NCI-H524 (cell line): ENCODE data around the gene CNN2.
A peak's percentile ranks its signal among the peaks of the same experiment; 100 is the strongest.

Experiments
- DNase-seq, 2 experiments: peaks; one replicate each; lab custom pipeline; 2025; lab: John Stamatoyannopoulos, UW

CNN2 gene

DNA sequence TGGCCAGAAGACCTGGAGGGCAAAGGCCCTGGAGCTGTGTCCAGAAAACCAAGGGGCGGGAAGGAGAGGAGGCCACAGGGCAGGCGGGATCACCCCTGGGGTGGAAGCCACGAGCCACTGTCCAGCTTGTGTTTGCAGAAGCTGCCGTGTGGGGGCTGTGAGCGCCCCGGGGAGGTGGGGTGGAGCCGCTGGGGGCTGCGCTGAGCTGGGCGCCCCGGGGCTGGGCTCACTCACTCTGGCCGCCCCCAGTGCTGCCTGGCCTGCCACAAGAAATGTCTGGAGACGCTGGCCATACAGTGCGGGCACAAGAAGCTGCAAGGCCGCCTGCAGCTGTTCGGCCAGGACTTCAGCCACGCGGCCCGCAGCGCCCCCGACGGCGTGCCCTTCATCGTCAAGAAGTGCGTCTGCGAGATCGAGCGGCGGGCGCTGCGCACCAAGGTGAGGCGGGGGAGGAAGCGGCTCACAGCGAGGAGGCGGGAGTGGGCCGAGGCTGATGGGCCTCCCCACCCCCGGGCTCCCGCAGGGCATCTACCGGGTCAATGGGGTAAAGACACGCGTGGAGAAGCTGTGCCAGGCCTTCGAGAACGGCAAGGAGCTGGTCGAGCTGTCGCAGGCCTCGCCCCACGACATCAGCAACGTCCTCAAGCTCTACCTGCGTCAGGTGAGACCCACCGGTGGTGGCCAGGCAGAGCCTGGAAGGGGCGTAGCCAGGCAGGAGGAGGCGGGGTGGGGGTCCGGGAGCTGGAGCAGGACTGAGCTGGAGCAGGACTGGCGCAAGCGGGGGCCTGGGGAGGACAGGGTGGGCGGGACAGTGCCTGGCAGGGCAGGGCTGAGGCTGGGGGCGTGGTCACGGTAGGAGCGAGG is 55.1 kb downstream of the CNN2 start:
- DNase-seq, result peak in 1 of 2 experiments; percentile 51

- DNase-seq, result peak; percentile 56 to 66
Measured at GRCh38 chr19:1082165-1082927, 55.9 kb downstream of the CNN2 start.

DNA sequence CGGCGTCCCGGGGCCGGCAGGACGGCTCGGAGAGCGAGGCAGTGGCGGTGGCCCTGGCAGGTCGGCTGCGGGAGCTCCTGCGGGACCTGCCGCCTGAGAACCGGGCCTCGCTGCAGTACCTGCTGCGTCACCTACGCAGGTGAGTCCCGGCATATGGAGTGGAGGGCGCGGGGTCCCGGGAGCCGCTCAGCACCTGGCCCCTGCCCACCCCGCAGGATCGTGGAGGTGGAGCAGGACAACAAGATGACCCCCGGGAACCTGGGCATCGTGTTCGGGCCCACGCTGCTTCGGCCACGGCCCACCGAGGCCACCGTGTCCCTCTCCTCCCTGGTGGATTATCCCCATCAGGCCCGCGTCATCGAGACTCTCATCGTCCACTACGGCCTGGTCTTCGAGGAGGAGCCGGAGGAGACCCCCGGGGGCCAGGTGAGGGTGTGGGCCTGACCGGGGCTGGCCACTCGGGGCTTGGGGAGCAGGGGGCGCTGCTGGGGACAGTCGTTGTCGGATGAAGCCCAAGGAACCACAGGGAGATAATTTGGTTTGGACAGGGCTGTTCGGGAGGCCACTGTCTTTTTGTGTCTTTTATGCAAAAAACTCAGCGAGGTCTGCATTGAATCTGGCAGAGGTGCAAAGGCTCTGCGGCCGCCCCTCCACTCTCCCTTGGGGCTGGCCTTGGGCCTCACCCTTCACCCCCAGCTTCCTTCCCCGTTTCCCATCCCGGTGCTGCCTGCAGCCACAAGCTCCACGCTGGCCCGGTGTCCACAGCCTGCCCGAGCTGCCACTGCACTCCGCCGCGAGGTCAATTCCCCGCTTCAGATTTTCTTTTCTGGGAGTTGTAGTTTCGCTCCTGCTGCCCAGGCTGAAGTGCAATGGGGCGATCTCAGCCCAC is 56.8 kb downstream of the CNN2 start:
- no peak for DNase-seq

DNA sequence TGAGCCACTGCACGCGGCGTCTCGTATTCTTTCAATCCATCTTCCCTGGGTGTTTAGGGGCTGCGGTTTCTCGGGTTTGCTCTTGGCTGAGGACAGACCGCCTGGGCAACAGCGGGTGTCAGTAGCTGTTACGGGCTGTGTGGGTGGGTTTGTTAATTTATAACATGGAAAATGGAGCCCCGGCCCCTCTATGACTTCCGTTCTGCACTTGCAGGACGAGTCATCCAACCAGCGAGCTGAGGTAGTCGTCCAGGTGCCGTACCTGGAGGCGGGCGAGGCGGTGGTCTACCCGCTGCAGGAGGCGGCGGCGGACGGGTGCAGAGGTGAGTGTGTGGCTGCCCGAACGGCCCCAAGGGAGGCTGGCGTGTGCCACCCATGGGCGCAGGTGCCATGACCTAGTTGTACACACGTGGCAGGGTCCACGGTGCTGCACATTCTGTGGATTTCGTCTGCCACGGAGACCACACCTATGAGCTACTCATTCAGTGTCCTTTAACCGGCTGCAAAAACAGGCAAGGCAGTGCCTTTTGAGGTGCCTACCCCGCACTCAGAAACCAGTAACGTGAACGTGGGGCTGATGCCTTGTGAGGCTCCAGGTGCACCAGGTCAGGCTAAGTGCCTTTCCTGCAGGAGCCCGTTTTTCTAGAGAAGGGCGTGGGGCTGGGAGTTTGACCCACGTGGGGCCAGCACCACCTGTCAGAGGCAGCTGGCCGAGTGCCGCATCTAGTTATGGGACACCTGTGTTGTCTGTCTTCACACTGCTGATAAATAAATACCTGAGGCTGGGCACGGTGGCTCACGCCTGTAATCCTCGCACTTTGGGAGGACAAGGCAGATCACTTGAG is 57.8 kb downstream of the CNN2 start:
- DNase-seq, result peak in 1 of 2 experiments; percentile 46

GRCh38 chr19:1085053-1085658 is 58.7 kb downstream of the CNN2 start:
- no peak for DNase-seq

DNA sequence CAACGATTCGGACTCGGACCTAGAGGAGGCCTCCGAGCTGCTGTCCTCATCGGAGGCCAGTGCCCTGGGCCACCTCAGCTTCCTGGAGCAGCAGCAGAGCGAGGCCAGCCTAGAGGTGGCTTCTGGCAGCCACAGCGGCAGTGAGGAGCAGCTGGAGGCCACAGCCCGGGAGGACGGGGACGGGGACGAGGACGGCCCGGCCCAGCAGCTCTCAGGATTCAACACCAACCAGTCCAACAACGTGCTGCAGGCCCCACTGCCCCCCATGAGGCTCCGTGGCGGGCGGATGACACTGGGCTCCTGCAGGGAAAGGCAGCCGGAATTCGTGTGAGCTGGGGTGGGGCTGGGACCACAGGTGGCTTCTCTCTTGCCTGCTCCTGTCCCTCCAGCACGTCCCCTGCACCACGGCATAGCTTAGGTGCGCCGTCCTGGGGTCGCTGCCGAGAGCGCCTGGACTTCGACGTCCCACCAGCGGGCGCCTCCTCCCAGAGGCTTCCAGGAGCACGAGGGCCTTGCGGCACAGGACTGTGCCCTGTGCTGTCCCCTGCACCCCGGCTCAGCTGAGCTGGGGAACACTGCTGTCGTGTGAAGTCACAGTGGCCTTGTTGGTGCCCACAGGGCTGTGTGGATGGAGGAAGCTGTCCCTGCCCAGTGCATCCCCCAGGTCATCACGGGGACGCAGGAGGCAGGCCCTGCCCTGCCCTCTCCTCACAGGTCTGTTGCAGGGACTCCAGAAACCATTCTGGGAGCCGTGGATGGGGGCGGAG is 59.5 kb downstream of the CNN2 start:
- DNase-seq, result no peak

- DNase-seq, result no peak
Measured at GRCh38 chr19:1086613-1087012, 60.2 kb downstream of the CNN2 start.

GRCh38 chr19:1087813-1088415 is 61.5 kb downstream of the CNN2 start:
- no peak for DNase-seq

- no peak for DNase-seq
Measured at GRCh38 chr19:1088416-1089010, 62.1 kb downstream of the CNN2 start.
